T47D (cell line): ENCODE measurements around the gene BAHCC1.
"Not testable (repeated sequence)": the region's sequence is repeated elsewhere in the genome, so short reads cannot be mapped to it uniquely, and the experiment has no call there.

Experiments
- DNase-seq, 2 experiments: peaks; one replicate each; pipeline versions ENCODE4 v3.0.0 to v3.0.0-alpha.2; 2011 to 2012; ENCODE audit warnings: low read depth in 1 of 2, low spot score in 1 of 2
- JUND ChIP-seq: IDR thresholded peaks from 2 replicates; pipeline ENCODE4 v1.6.1; 2012; ENCODE audit warnings: low read depth
- in situ Hi-C: cut with HindIII; loops from 2 replicates; pipeline ENCODE4 v1.10.0; 2016; ENCODE audit warnings: low sequenced_read_pairs, low pct_unique_long_range_greater_than_20kb

BAHCC1 gene

DNA sequence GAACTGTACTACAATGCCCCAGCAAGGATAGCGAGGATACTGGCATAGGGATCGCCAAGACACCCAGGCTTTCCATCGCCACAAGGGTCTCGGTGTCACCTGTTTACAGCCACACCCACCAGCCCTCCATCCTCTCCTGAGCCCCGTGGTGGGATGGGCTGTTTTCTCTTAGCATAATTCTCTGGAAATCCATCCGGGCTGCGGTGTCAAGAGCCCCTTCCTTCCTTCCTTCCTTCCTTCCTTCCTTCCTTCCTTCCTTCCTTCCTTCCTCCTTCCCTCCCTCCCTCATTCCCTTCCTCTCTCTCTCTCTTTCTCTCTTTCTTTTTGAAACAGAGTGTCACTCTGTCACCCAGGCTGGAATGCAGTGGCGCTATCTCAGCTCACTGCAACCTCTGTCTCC is 36.0 kb upstream of the BAHCC1 start:
- TF ChIP-seq JUND = no peak
- in situ Hi-C loops = no loop called here
- no peak for DNase-seq

DNA sequence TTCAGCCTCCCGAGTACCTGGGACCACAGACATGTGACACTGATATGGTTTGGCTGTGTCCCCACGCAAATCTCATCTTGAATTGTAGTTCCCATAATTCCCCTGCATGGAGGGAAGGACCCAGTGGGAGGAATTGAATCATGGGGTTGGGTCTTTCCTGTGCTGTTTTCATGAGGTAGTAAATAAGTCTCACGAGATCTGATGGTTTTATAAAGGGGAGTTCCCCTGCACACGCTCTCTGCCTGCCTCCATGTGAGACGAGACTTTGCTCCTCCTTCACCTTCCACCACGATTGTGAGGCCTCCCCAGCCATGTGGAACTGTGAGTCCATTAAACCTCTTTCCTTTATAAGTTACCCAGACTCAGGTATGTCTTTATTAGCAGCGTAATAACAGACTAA is 33.3 kb upstream of the BAHCC1 start:
- in situ Hi-C loops, DNase-seq: not testable (repeated sequence)

DNA sequence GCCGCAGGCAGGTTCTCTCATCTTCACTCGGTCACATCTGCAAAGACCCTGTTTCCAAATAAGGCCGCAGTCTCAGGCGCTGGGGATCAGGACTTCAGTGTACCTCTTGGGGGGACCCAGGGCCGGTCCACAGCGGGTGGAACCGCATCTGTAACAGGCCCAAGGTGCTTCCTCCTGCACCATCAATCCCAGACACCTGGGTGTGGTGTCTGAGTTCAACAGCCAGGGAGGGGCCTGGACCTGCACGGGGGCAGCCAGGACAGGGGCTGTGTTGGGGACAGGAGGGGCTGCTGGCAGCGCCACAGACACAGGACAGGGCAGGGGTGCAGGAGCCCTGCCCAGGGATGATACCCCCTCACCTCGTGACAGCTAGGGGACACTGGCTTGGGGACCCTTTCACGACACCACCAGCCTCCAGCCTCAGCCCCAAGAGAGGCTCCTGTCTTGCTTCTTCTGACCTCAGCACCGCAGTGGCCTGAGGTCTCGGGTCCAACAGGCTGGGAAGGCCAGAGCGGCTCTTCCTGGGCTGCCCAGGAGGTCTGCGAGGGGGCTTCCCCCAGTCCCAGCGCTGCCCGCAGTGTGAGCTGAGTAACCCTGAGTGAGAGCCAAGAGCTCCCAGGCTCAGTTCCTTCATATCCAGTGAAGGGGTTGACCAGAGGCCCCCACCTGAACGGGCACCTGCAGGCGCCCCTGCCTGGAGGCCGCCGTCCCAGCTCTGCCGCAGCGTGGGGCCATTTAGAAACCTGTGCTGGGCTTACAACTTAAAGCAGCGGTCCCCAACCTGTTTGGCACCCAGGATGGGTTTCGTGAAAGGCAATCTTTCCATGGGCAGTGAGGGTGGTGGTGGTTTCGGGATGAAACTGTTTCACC is 30.7 kb upstream of the BAHCC1 start:
- DNase-seq = no peak
- in situ Hi-C loops = no loop called here
- no peak for TF ChIP-seq JUND

DNA sequence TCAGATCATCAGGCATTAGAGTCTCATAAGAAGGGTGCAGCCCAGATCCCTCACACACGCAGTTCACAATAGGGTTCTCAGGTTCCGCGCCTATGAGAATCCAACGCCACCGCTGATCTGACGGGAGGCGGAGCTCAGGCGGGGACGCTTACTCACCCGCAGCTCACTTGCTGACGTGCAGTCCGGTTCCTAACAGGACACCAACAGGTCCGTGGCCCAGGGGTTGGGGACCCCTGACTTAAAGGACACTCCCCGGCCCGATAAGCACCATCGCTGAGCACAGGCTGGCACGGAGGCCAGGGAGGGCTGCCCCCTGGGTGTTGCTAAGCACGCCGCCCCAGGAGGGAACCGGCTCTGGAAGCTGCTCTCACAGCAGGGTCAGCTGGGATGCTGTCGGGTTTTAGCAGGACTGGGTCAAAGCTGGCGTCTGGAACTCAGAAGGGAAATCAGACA is 30.1 kb upstream of the BAHCC1 start:
- in situ Hi-C loops = no loop called here
- TF ChIP-seq JUND = no peak
- DNase-seq = peak; percentile 77 to 83

DNA sequence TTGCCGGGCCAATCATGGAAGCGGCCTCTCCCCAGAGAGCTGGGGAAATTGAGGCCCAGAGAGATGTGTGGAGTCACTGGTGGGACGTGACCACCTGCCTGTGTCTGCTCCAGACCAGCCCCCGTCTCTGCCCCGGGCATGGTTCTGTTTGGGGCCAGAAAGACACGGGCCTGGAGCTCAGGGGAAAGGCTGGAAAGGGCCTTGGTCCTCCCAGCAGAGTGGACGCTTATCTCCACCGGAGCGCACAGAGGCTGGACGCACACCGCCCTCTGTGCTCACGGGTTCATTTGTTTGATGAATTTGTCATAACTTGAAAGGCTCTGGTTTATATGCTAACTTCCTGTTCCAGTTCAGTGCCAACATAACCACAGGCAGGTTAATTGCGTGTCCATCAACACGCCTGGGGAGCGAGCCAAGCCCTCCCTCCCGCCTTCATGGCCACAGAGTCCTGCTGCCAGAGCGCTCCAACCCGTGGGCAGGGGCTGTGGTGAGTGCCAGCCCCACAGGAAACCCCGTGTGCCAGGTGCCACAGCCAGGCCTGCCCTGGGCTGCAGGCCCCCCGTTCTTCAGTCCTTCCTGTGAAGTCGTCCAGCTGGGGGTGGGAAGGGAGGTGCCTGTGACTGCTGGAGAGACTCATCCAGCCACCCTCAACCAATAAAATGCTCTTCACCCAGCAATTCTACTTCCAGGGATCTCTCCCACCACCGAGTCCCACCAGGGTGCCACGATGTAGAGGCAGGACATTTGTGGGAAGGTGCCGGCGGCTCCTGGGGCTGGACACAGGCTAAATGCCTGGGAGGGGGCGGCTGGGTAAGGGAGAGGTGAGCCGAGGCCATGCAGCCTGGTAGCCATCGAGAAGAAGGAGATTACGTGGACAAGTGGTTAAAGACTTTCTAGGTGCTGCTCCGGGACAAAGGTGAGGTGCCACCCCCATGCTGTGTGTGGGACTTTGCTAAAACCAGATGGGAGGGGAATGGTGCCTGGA is 29.4 kb upstream of the BAHCC1 start:
- in situ Hi-C loops = no loop called here
- peak; percentile 72 to 87 for DNase-seq
- no peak for TF ChIP-seq JUND

DNA sequence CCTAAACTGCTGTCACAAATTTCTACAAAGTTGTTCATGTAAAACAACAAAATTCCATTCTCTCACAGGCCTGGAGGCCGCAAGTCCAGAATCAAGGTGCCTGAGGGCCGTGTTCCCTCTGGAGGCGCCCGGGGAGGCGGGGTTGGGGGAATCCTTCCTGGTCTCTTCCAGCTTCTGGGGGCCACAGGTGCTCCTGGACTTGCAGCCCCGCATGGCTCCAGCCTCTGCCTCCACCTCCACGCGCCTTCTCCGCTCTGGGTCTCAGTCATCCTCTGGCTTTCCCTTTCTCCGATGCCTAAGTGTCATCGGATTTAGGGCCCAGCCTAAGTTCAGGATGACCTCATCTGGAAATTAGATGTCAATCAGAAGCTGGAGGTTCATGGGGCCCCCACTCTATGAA is 28.6 kb upstream of the BAHCC1 start:
- no peak for DNase-seq
- in situ Hi-C loops = no loop called here

DNA sequence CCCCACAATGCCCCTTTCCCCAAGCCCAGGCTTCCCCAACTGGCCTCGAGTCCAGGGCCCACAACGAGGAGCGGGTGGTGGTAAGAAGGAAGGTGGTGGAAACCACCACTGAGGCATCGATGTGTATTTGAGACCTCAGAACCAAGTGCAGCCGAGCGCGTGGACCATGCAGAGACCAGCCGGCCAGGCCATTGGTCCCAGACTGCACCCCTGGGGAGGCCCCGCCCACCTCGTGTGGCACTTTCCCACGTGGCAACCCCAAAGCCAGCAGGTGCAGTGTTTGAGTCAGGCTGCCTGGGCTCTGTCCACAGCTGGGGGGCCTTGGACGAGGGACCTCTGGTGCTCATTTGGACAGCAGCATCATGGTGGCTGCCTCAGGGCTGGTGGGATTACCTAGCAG is 28.1 kb upstream of the BAHCC1 start:
- in situ Hi-C loops = no loop called here
- no peak for TF ChIP-seq JUND
- no peak for DNase-seq

More for the DNA sequence above, 28.6 kb upstream of the BAHCC1 start:
- no peak for TF ChIP-seq JUND

DNA sequence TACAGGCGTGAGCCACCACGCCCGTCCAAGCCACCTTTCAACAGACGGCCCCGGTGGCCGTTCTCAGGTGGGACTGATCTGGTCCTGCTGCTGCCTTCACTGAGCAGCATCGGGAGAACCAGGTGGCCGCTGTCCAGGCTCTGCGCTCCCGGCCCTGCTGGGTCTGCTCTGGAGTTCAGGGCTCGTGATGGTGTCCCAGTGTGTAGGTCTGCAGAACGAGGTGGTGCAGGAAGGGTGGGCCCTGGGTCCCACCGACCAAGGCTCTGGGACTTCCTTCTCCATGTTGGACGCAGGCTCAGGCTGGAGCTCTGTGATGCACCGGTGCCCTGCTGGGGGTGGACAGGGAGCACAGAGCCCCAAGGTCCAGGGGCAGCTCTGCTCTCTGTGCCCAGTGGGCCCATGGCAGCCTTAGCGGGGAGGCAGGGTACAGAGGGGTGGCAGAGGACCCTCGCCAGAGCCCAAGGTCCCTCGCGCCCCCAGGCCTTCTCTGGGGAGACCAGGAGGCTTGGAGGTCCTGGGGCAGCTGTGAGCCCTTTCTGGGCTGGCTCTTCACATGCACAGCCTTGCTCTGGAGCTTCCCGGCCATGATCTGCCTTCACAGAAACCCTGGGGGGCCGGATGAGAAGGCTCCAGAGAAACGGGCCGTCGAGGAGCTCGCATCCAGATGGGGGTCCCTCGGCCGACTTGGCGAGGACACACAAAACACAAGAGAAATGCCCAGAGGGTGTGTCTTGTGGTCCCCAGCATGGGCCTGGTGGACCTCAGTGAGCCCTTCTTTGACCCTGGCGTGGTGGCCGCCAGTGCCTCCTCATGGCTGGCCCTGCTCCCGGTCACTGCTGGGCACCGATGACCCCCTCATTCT is 26.9 kb upstream of the BAHCC1 start:
- no peak for TF ChIP-seq JUND
- in situ Hi-C loops = no loop called here
- DNase-seq = no peak

DNA sequence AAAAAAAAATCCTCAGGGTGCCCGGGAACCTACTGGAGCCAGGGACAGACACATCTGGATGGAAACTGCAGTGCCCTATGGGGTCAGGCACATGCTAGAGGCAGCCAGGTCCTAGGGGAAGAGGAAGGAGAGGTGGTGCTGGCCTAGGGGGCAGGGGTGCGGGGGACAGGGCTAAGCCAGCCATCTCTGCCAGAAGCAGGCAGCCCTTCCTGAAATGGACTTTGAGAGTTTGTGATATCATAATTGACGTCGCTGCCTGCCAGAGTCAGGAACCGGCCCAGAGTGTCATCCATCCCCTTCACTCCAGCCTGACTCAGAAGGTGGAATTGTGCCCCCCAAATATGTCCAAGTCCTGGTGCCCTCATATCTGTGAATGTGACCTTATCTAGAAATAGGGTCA is 25.0 kb upstream of the BAHCC1 start:
- DNase-seq = no peak
- TF ChIP-seq JUND = no peak
- in situ Hi-C loops = no loop called here

DNA sequence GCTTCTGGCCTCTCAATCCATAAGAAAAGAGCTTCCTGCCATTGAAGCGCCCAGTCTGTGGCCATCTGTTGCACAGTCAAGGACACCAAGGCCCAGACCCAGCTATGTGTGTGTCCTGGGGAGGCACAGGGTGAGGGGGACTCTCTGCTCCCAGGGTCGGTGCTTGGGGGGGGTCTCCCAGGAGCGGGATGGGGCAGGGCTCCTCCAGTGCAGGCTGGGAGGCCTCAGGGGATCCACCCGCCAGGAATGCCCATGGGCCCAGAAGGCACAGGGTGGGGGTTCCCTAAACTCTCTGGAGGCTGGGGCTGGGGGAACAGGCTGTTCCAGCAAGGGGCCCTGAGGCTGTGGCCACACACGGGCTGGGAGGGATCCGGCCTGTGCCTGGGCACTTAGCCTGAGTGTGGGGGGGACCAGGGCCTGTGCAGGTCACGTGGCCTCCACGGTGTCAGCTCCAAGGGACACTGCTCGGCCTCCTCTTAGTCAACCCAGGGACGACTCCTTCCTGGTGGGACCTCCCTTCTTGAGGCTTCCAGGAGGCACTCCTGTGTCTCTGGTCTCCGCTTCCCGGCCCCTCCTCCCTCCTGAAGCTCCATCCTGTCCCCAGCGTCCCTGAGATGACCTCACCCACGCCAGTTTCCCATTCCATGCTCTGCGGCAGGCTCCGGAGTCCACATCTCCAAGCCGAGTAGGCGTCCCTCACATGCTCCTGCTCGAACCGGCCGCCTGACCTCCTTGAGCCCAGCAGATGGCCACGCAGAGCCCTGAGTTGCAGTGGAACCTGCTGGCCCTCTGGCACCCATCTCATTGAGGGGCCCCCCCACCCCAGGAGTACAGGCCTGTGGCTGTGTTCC is 23.1 kb upstream of the BAHCC1 start:
- in situ Hi-C loops = no loop called here
- peak; percentile 64 to 75 for DNase-seq
- TF ChIP-seq JUND = no peak

DNA sequence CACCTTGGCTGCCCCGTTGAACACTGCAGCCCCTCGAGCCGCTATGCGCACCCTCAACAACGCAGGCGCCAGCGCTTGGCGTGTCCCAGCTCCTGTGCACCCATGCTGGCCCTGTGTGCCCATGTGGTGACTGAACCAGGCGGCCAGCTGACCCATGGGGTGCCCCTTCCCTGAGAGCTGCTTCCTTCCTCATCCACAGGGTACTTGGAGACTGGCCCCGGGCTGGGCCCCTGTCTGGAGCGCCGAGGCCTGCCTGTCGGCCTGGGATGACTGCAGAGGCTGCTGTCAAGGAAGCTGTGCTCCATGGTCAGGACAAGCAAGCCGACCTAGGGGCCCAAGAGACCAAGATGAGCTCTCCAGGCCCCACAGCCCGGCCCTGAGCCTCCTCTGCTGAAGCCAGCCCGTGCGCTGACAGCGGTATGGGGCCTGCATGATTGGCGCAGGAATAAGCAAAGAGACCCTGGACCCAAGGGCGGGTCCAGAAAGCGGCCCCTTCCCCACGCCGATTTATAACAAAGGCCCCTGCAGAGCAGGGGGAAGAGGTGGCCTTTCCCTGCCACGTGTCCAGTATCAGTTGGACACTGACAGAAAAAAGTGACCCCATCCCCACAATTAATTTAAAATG is 21.6 kb upstream of the BAHCC1 start:
- DNase-seq = no peak
- TF ChIP-seq JUND = no peak
- in situ Hi-C loops = no loop called here
